Endothelial cell of umbilical vein (primary cell): Measurements from ENCODE around the gene VSTM2B. TPM values are rescaled to one million over a fixed set of nuclear protein-coding genes. Genes with fewer than 3 reads are reported as not detected.

ENCODE experiments used
- BruUV-seq: library from RNA; stranded (reverse); fragments of 400-500 nt; replicated peaks from 2 replicates; lab custom pipeline; 2021; lab: Mats Ljungman, UMichigan
- CTCF ChIA-PET: fragments of 300-600, 350-600 bp; sonication (Branson Sonifier 250); formaldehyde crosslinking; loops from one replicate; lab custom pipeline; 2021; ENCODE audit warnings: antibody characterized with exemption, inconsistent platforms; lab: Charles Lee
- POLR2A ChIA-PET: fragments of 300-600, 350-600 bp; sonication (Branson Sonifier 250); formaldehyde crosslinking; loops from one replicate; lab custom pipeline; 2021; ENCODE audit warnings: antibody characterized with exemption, inconsistent platforms; lab: Charles Lee
- DNase-seq: peaks from one replicate; pipeline ENCODE4 v3.0.0-alpha.2; 2011; ENCODE audit warnings: low read depth, low spot score
- FAIRE-seq: peaks from 2 replicates; lab custom pipeline; 2011; peaks lifted over from hg19 to GRCh38; lab: Jason Lieb, UNC
- H2AFZ ChIP-seq: 2 replicates; pipeline ENCODE4 v1.6.0; 2012; ENCODE audit warnings: low read depth, low read length, control low read depth, inconsistent platforms
- H3K27ac ChIP-seq: 2 replicates; pipeline ENCODE4 v1.5.1; 2011; ENCODE audit warnings: low read depth, mild to moderate bottlenecking, control low read depth, low read length, moderate library complexity; ENCODE audit not compliant: insufficient read depth
- H3K27me3 ChIP-seq, 2 experiments: 2 replicates each; pipeline versions ENCODE4 v1.6.0 to v1.6.1; 2011; ENCODE audit warnings: low read length in 2 of 2, mixed read lengths in 1 of 2; ENCODE audit not compliant: control insufficient read depth in 2 of 2, insufficient read depth in 2 of 2
- H3K36me3 ChIP-seq, 2 experiments: 2 replicates in 1 of 2; 3 replicates in 1 of 2; pipeline ENCODE4 v1.5.1; 2011; ENCODE audit warnings: low read length in 2 of 2, mild to moderate bottlenecking in 1 of 2, moderate library complexity in 1 of 2; ENCODE audit not compliant: control insufficient read depth in 2 of 2, insufficient read depth in 2 of 2; ENCODE audit errors: extremely low read depth in 1 of 2
- H3K4me1 ChIP-seq: 3 replicates; pipeline ENCODE4 v1.5.1; 2011; ENCODE audit warnings: mild to moderate bottlenecking, low read length; ENCODE audit not compliant: control insufficient read depth, insufficient read depth; ENCODE audit errors: extremely low read depth
- H3K4me2 ChIP-seq: 2 replicates; pipeline ENCODE4 v1.6.1; 2011; ENCODE audit warnings: low read length, control low read depth, mixed read lengths; ENCODE audit not compliant: insufficient read depth
- H3K4me3 ChIP-seq, 3 experiments: fragments of 200-600 bp in 1 of 3; sonication (generic), shearing (Covaris generic) in 1 of 3; replicated peaks in 1 of 3; 2 replicates each; pipeline ENCODE4 v1.5.1; 2011 to 2016; ENCODE audit warnings: control low read depth in 3 of 3, low read length in 3 of 3, mild to moderate bottlenecking in 2 of 3, inconsistent platforms in 1 of 3, low read depth in 1 of 3, moderate library complexity in 1 of 3; ENCODE audit not compliant: insufficient read depth in 1 of 3
- H3K79me2 ChIP-seq: 2 replicates; pipeline ENCODE4 v1.6.0; 2012; ENCODE audit warnings: low read length, inconsistent platforms; ENCODE audit not compliant: control insufficient read depth, insufficient read depth
- H3K9ac ChIP-seq: replicated peaks from 2 replicates; pipeline ENCODE3; 2011; ENCODE audit warnings: low read length, control low read depth; ENCODE audit not compliant: insufficient read depth; ENCODE audit errors: extremely low read depth
- H3K9me1 ChIP-seq: replicated peaks from 3 replicates; pipeline ENCODE4 v1.6.0; 2011; ENCODE audit warnings: mild to moderate bottlenecking, low read length; ENCODE audit not compliant: control insufficient read depth, insufficient read depth; ENCODE audit errors: extremely low read depth
- H3K9me3 ChIP-seq: replicated peaks from 2 replicates; pipeline ENCODE4 v1.5.1; 2012; ENCODE audit warnings: low read length, inconsistent platforms; ENCODE audit not compliant: control insufficient read depth, insufficient read depth
- H4K20me1 ChIP-seq: replicated peaks from 2 replicates; pipeline ENCODE3; 2011; ENCODE audit warnings: mild to moderate bottlenecking, low read length; ENCODE audit not compliant: control insufficient read depth, insufficient read depth; ENCODE audit errors: extremely low read depth
- CTCF ChIP-seq, 2 donors: IDR thresholded peaks; 1 replicate in 1 of 2; 2 replicates in 1 of 2; pipeline ENCODE4 v1.5.1; 2011; ENCODE audit warnings: low read length in 2 of 2, mild to moderate bottlenecking in 2 of 2, moderate library complexity in 2 of 2, control low read depth in 1 of 2, inconsistent platforms in 1 of 2, low read depth in 1 of 2; ENCODE audit not compliant: insufficient read depth in 1 of 2; ENCODE audit errors: extremely low read depth in 1 of 2
- EZH2 ChIP-seq: IDR thresholded peaks from 2 replicates; pipeline ENCODE4 v1.6.1; 2012; ENCODE audit warnings: borderline replicate concordance, low read depth, mild to moderate bottlenecking, moderate library complexity, low read length, inconsistent platforms; ENCODE audit not compliant: severe bottlenecking
- FOS ChIP-seq: IDR thresholded peaks from 2 replicates; pipeline ENCODE4 v1.6.1; 2011; ENCODE audit warnings: mild to moderate bottlenecking, low read length, moderate library complexity, borderline replicate concordance; ENCODE audit not compliant: insufficient read depth
- GATA2 ChIP-seq: IDR thresholded peaks from 2 replicates; pipeline ENCODE4 v1.7.0; 2011; ENCODE audit warnings: low read depth, mild to moderate bottlenecking, moderate library complexity, mixed read lengths, low read length; ENCODE audit not compliant: insufficient read length, insufficient read depth
- JUN ChIP-seq: IDR thresholded peaks from 2 replicates; pipeline ENCODE4 v1.6.1; 2011; ENCODE audit warnings: borderline replicate concordance, low read depth; ENCODE audit not compliant: insufficient read length, insufficient read depth
- MYC ChIP-seq: IDR thresholded peaks from one replicate; pipeline ENCODE4 v1.6.1; 2011; ENCODE audit warnings: mild to moderate bottlenecking, low read depth, low read length
- POLR2A ChIP-seq: IDR thresholded peaks from 2 replicates; pipeline ENCODE4 v1.6.1; 2012; ENCODE audit warnings: low read depth, mild to moderate bottlenecking, control low read depth, low read length
- POLR2AphosphoS5 ChIP-seq: IDR thresholded peaks from 2 replicates; pipeline ENCODE4 v1.6.1; 2012; ENCODE audit warnings: low read depth, mild to moderate bottlenecking, control low read depth, low read length, moderate library complexity; ENCODE audit not compliant: insufficient read depth
- dilution Hi-C: fragments of 300-500 bp; cut with MboI; formaldehyde crosslinking; loops from one replicate; pipeline ENCODE4 v1.15.0; 2019; ENCODE audit warnings: low sequenced_read_pairs; ENCODE audit not compliant: extremely low pct_ligation_motif_present
- intact Hi-C: fragments of 100-400 bp; cut with micrococcal nuclease; formaldehyde crosslinking; loops from one replicate; pipeline ENCODE4 v1.10.0; 2022
- polyA plus RNA-seq, 4 experiments: library from polyadenylated mRNA; depleted of rRNA in 3 of 4; stranded (reverse) in 3 of 4; unstranded in 1 of 4; fragments of >200 nt; gene quantifications; 2 replicates each; pipeline versions ENCODE4 v1.2.1 to v1.2.3, GENCODE V29; 2011 to 2012; ENCODE audit warnings: missing spikeins in 1 of 4
- total RNA-seq: library from RNA; stranded (reverse); gene quantifications from 2 replicates; pipeline ENCODE4 v1.2.3, GENCODE V29; 2021
- TF ChIP-seq, protein P1 (sequence below): IDR thresholded peaks from 2 replicates; pipeline ENCODE4 v1.6.1; 2011; ENCODE audit not compliant: insufficient read depth, insufficient read length

The VSTM2B gene
- total and polyA plus RNA-seq, 2 donors (not counting 3 experiments of a cell fraction or from before 2014, with no cell fraction given): not detected

DNA sequence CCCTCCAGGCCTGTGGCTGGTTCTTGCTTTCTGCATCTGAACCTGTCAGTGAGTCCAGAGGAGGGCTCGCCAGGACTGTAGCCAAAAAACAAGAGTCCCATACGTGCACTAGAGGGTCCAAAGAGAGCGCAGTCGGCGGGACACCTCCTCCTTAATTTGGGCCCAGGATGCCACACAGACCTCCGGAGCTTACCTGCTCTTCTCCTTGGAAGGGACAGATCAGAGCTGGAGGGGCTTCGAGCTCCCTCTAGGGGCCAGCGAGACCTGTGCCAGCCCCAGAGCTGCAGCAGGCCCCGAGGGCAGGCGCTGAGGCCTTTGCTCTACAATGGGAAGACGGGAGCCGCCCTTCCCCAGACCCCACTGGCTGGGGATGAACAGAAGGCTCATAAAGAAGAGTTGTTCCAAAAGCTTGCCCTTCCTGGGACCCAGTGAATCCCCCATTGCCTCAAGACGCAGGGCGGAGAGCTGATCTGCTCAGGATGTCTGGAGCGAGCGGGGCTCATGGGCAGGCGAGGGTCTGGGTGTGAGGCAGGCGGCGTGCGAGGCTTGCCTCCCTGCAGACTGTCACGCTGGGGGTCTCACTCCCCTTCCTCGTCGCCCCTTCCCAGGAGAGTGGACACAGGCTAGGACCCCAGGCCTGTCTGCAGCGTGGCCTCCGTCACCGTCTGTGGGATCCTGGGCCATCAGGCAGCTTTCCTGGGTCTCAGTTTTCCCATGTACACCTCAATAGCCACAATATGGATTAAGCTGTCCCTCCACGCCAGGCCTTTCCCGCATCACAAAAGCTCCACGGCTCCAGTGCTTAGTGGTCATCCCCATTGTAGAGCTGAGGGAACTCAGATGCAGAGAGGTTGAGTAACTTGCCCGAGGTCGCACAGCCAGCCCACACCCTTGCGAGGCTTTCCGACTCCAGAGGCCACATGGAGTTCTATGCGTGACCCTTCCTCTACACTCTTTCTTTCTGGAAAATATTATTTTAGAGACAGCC lies 46.9 kb upstream of the VSTM2B start:
- Histone ChIP-seq H3K36me3 (no peaks in the 10 kb centered on the region), H3K4me1 (no peaks in the 10 kb centered on the region), H3K9ac (no peak overlapping the region), H3K9me3 (peaks cover 2% of the 10 kb centered on the region), H2AFZ (no peak overlapping the region), H3K4me2 (no peak overlapping the region), H3K79me2 (no peaks in the 10 kb centered on the region), H3K27me3 (no peaks in the 10 kb centered on the region), H3K9me1 (no peaks in the 10 kb centered on the region), H3K27ac (no peak overlapping the region), H4K20me1 (no peaks in the 10 kb centered on the region), H3K4me3 (no peak overlapping the region)
- intact Hi-C loops (no loop called here), dilution Hi-C loops (no loop called here)
- CTCF ChIA-PET: no interaction called here
- BruUV-seq: no TSS peak
- DNase-seq (no peak), FAIRE-seq (no peak)
- POLR2A ChIA-PET: no interaction called here
- TF ChIP-seq MYC: no peak
- no peak for TF ChIP-seq EZH2
- no peak for TF ChIP-seq POLR2A
- no peak for TF ChIP-seq GATA2
- TF ChIP-seq JUN: no peak
- no peak for TF ChIP-seq POLR2AphosphoS5
- no peak for TF ChIP-seq FOS
- no peak for TF ChIP-seq CTCF (IDR thresholded peaks at IDR 0.05; ENCODE audit: extremely low read depth in 1 of 2, insufficient read depth in 1 of 2, low read depth in 1 of 2, low read length in 2 of 2)
- TF ChIP-seq, protein P1, sequence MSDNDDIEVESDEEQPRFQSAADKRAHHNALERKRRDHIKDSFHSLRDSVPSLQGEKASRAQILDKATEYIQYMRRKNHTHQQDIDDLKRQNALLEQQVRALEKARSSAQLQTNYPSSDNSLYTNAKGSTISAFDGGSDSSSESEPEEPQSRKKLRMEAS: no peak
